Measurements from ENCODE around the gene COX8C.

- TF ChIP-seq SRF (IDR thresholded peaks at IDR 0.05; ENCODE audit: low read depth) (no peak), CTCF (IDR thresholded peaks at IDR 0.05 in 2 of 3, conservative IDR thresholded peaks at IDR 0.05 in 1 of 3; ENCODE audit: borderline replicate concordance in 1 of 3, insufficient read depth in 1 of 3, low read depth in 2 of 3, low read length in 2 of 3) (no peak), ZBTB33 (IDR thresholded peaks at IDR 0.05; ENCODE audit: extremely low read depth, insufficient replicate concordance, low read length) (no peak), EGR1 (IDR thresholded peaks at IDR 0.05; ENCODE audit: low read depth) (no peak), POLR2A (IDR thresholded peaks at IDR 0.05; ENCODE audit: borderline replicate concordance, extremely low read depth, insufficient read depth, insufficient read length) (no peak), EZH2 (IDR thresholded peaks at IDR 0.05) (no peak)
Observed at GRCh38 chr14:93323600-93324174, 23.3 kb upstream of the COX8C start.
